Astrocyte (in vitro differentiated cells and primary cell): ENCODE results near the gene RHBDL3. TPM values are rescaled to one million over a fixed set of nuclear protein-coding genes. Genes with fewer than 3 reads are reported as not detected.
"Not testable (repeated sequence)": the region's sequence is repeated elsewhere in the genome, so short reads cannot be mapped to it uniquely, and the experiment has no call there.

Experiments used
- DNase-seq: peaks from one replicate; pipeline ENCODE4 v3.0.0-alpha.2; 2010; ENCODE audit warnings: low read depth
- FAIRE-seq: peaks from 2 replicates; lab custom pipeline; 2011; peaks lifted over from hg19 to GRCh38; lab: Jason Lieb, UNC
- H2AFZ ChIP-seq: 2 replicates; pipeline ENCODE4 v1.6.0; 2012; ENCODE audit warnings: low read depth, low read length, inconsistent platforms
- H3K27ac ChIP-seq: 2 replicates; pipeline ENCODE4 v1.5.1; 2011; ENCODE audit warnings: low read depth, low read length, inconsistent platforms
- H3K27me3 ChIP-seq: 2 replicates; pipeline ENCODE4 v1.6.0; 2011; ENCODE audit warnings: low read length, inconsistent platforms; ENCODE audit not compliant: insufficient read depth
- H3K36me3 ChIP-seq: 2 replicates; pipeline ENCODE4 v1.5.1; 2011; ENCODE audit warnings: low read length, inconsistent platforms; ENCODE audit not compliant: insufficient read depth
- H3K4me1 ChIP-seq: 2 replicates; pipeline ENCODE4 v1.5.1; 2011; ENCODE audit warnings: low read length, inconsistent platforms; ENCODE audit not compliant: insufficient read depth
- H3K4me2 ChIP-seq: 2 replicates; pipeline ENCODE4 v1.6.0; 2012; ENCODE audit warnings: low read length, inconsistent platforms
- H3K4me3 ChIP-seq: 2 replicates; pipeline ENCODE4 v1.5.1; 2011; ENCODE audit warnings: low read depth, mild to moderate bottlenecking, low read length, inconsistent platforms; ENCODE audit not compliant: insufficient read depth
- H3K79me2 ChIP-seq: 2 replicates; pipeline ENCODE4 v1.6.0; 2012; ENCODE audit warnings: mild to moderate bottlenecking, low read length, inconsistent platforms; ENCODE audit not compliant: insufficient read depth
- H3K9ac ChIP-seq: 2 replicates; pipeline ENCODE4 v1.6.0; 2012; ENCODE audit warnings: mild to moderate bottlenecking, low read length, inconsistent platforms
- H3K9me3 ChIP-seq: 2 replicates; pipeline ENCODE4 v1.5.1; 2012; ENCODE audit warnings: low read depth, mild to moderate bottlenecking, low read length, inconsistent platforms; ENCODE audit not compliant: insufficient read depth
- H4K20me1 ChIP-seq: 2 replicates; pipeline ENCODE4 v1.6.0; 2012; ENCODE audit warnings: low read length, inconsistent platforms; ENCODE audit not compliant: insufficient read depth
- H3K27ac Mint-ChIP-seq: one replicate; pipeline ENCODE4 v1.8.0; 2021; ENCODE audit warnings: mild to moderate bottlenecking, mixed read lengths; ENCODE audit not compliant: unreplicated experiment
- H3K27me3 Mint-ChIP-seq: one replicate; pipeline ENCODE4 v1.8.0; 2021; ENCODE audit warnings: low read depth, mixed read lengths; ENCODE audit not compliant: unreplicated experiment
- H3K36me3 Mint-ChIP-seq: one replicate; pipeline ENCODE4 v1.8.0; 2021; ENCODE audit warnings: low read depth, mixed read lengths; ENCODE audit not compliant: unreplicated experiment
- H3K4me1 Mint-ChIP-seq: one replicate; pipeline ENCODE4 v1.8.0; 2021; ENCODE audit warnings: low read depth, mixed read lengths; ENCODE audit not compliant: unreplicated experiment
- H3K4me3 Mint-ChIP-seq: one replicate; pipeline ENCODE4 v1.8.0; 2021; ENCODE audit warnings: mild to moderate bottlenecking, moderate library complexity, mixed read lengths; ENCODE audit not compliant: unreplicated experiment
- H3K9me3 Mint-ChIP-seq: one replicate; pipeline ENCODE4 v1.8.0; 2021; ENCODE audit warnings: mild to moderate bottlenecking, mixed read lengths; ENCODE audit not compliant: unreplicated experiment
- CTCF ChIP-seq: IDR thresholded peaks from 2 replicates; pipeline ENCODE4 v1.5.1; 2011; ENCODE audit warnings: low read depth, mild to moderate bottlenecking, inconsistent platforms, low read length, moderate library complexity; ENCODE audit not compliant: insufficient read depth
- EZH2 ChIP-seq: IDR thresholded peaks from 2 replicates; pipeline ENCODE4 v1.6.1; 2012; ENCODE audit warnings: mild to moderate bottlenecking, low read length, inconsistent platforms; ENCODE audit not compliant: insufficient read depth
- total RNA-seq: library from RNA; stranded (reverse); gene quantifications from 2 replicates; pipeline ENCODE4 v1.2.1, GENCODE V29; 2021

The RHBDL3 gene
- total RNA-seq, 1 donor from 2014 or later: 1.4 TPM

GRCh38 chr17:32314636-32315035, 49.0 kb downstream of the RHBDL3 start:
- H3K27me3 ChIP-seq: peaks cover 18% of the 10 kb centered on the region
- H3K27ac ChIP-seq: no peak overlapping the region
- no peaks in the 10 kb centered on the region for H4K20me1 ChIP-seq
- no peaks in the 10 kb centered on the region for H3K36me3 ChIP-seq
- Mint-ChIP-seq H3K4me1 (peaks cover 6% of the 10 kb centered on the region), H3K27ac (no peak overlapping the region), H3K36me3 (no peaks in the 10 kb centered on the region), H3K27me3 (peaks cover 30% of the 10 kb centered on the region), H3K9me3 (no peaks in the 10 kb centered on the region), H3K4me3 (no peak overlapping the region)
- TF ChIP-seq CTCF (no peak), EZH2 (no peak)
- no peaks in the 10 kb centered on the region for H3K4me1 ChIP-seq
- H2AFZ ChIP-seq: no peak overlapping the region
- H3K9me3 ChIP-seq: no peaks in the 10 kb centered on the region
- FAIRE-seq (no peak), DNase-seq (no peak)
- H3K79me2 ChIP-seq: no peaks in the 10 kb centered on the region
- H3K4me2 ChIP-seq: no peak overlapping the region
- no peak overlapping the region for H3K9ac ChIP-seq
- H3K4me3 ChIP-seq: no peak overlapping the region

GRCh38 chr17:32315171-32315570, 49.5 kb downstream of the RHBDL3 start:
- TF ChIP-seq EZH2 (no peak), CTCF (no peak)
- no peaks in the 10 kb centered on the region for H3K36me3 ChIP-seq
- no peak overlapping the region for H2AFZ ChIP-seq
- Mint-ChIP-seq H3K36me3 (no peaks in the 10 kb centered on the region), H3K4me1 (peaks cover 6% of the 10 kb centered on the region), H3K4me3 (no peak overlapping the region), H3K9me3 (no peaks in the 10 kb centered on the region), H3K27ac (no peak overlapping the region), H3K27me3 (peaks cover 30% of the 10 kb centered on the region)
- peaks cover 18% of the 10 kb centered on the region for H3K27me3 ChIP-seq
- no peaks in the 10 kb centered on the region for H3K9me3 ChIP-seq
- H3K4me2 ChIP-seq: no peak overlapping the region
- no peaks in the 10 kb centered on the region for H3K79me2 ChIP-seq
- H3K9ac ChIP-seq: no peak overlapping the region
- H3K4me1 ChIP-seq: no peaks in the 10 kb centered on the region
- no peaks in the 10 kb centered on the region for H4K20me1 ChIP-seq
- H3K27ac ChIP-seq: no peak overlapping the region
- DNase-seq: no peak
- no peak for FAIRE-seq
- no peak overlapping the region for H3K4me3 ChIP-seq

GRCh38 chr17:32316653-32317052, 51.0 kb downstream of the RHBDL3 start:
- H3K27me3 Mint-ChIP-seq: peaks cover 27% of the 10 kb centered on the region
- not testable (repeated sequence) for H3K4me2 ChIP-seq, H3K27ac ChIP-seq, H3K4me1 ChIP-seq, H3K9ac ChIP-seq, H3K36me3 ChIP-seq, H3K9me3 ChIP-seq, H3K9me3 Mint-ChIP-seq, H3K36me3 Mint-ChIP-seq, H3K79me2 ChIP-seq, DNase-seq, H4K20me1 ChIP-seq, H3K4me1 Mint-ChIP-seq, H3K4me3 ChIP-seq, FAIRE-seq, H3K27ac Mint-ChIP-seq, H2AFZ ChIP-seq, H3K4me3 Mint-ChIP-seq
- peaks cover 18% of the 10 kb centered on the region for H3K27me3 ChIP-seq
